C4-2B (cell line): Measurements from ENCODE around the gene NCK2.

Experiments
- H3K27ac ChIP-seq: fragments of 450-650 bp; 2 replicates; pipeline ENCODE4 v1.5.1; 2017
- ZFX ChIP-seq: fragments of 450-650 bp; IDR thresholded peaks from 2 replicates; pipeline ENCODE4 v1.6.1; 2017
- TF ChIP-seq, protein P1 (sequence below): fragments of 450-650 bp; conservative IDR thresholded peaks from 2 replicates; pipeline ENCODE4 v1.5.1; 2017; ENCODE audit warnings: mild to moderate bottlenecking

Gene NCK2

GRCh38 chr2:105889046-105889445, 144.3 kb downstream of the NCK2 start:
- H3K27ac ChIP-seq = no peak overlapping the region
- TF ChIP-seq, protein P1, sequence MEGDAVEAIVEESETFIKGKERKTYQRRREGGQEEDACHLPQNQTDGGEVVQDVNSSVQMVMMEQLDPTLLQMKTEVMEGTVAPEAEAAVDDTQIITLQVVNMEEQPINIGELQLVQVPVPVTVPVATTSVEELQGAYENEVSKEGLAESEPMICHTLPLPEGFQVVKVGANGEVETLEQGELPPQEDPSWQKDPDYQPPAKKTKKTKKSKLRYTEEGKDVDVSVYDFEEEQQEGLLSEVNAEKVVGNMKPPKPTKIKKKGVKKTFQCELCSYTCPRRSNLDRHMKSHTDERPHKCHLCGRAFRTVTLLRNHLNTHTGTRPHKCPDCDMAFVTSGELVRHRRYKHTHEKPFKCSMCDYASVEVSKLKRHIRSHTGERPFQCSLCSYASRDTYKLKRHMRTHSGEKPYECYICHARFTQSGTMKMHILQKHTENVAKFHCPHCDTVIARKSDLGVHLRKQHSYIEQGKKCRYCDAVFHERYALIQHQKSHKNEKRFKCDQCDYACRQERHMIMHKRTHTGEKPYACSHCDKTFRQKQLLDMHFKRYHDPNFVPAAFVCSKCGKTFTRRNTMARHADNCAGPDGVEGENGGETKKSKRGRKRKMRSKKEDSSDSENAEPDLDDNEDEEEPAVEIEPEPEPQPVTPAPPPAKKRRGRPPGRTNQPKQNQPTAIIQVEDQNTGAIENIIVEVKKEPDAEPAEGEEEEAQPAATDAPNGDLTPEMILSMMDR = no peak
- TF ChIP-seq ZFX = no peak

DNA sequence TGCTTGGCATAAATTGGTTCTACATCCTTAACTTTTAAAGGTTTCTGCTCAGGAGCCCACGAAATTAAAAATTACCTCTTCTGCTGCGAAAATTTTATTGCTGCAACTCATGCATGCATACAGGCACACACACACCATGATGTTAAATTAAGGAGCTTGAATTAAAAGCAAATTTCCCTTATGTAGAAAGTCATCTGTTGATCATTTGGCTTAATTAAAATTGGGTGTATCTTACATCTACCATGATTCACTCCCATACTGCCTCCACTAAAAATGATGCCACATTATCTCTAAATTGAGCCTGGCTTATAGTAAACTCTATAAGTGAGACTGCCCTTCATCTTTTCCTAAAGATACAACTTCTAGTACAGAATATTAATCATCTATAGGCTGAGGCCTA, 145.4 kb downstream of the NCK2 start:
- TF ChIP-seq, protein P1 = no peak
- TF ChIP-seq ZFX = no peak

DNA sequence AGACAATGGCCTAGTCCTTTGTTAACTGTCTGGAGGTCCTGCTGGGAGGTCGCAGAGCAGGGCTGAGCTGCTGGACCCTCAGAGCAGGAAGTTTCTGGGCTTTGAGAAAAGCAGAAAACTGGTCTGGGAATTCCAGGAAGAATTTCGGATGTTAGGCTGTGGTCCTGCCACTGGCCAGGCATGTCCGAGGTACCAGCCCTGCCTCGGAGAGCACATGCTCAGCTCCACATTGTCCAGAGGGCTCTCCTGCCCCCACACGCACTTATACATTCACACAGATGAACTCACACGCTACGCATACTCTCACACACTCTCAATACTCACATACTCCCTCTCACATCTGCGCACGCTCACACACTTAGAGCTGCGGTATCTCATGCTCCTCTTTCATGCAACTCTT, 146.1 kb downstream of the NCK2 start:
- no peak overlapping the region for H3K27ac ChIP-seq
- TF ChIP-seq, protein P1 = no peak
- TF ChIP-seq ZFX = no peak

More for the DNA sequence above, 145.4 kb downstream of the NCK2 start:
- no peak overlapping the region for H3K27ac ChIP-seq

GRCh38 chr2:105893011-105893995, 148.6 kb downstream of the NCK2 start:
- no peak for TF ChIP-seq ZFX
- TF ChIP-seq, protein P1 = no peak
- no peak overlapping the region for H3K27ac ChIP-seq

DNA sequence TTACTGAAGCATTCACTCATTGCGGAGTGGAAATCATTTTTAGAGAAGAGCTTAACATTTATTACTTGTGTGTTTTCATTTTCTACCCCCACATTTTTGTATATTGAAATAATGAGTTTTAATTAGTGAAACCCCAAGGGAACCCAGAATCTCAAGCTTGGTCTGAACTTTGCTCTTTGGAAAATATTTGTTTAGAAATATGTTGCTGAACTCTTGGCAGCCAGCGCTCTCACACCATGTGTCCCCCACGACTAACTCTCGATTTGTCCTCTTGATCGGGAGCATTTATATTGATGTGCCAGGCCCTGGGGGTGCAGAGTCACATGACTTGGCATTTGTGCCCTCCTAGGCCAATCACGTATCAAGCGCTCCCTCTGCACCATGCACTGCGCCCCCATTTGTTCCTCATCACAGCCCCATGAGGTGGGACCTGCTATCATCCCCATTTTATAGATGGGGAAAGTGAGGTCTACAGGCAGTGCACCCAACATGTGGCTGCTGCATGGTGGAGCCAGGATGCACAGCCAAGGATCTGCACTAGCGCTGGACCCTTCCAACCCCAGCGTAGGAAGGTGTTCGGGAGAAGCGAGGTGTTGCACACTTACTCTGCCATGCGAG, 149.7 kb downstream of the NCK2 start:
- no peak for TF ChIP-seq ZFX
- TF ChIP-seq, protein P1 = no peak
- no peak overlapping the region for H3K27ac ChIP-seq

GRCh38 chr2:105895990-105896764, 151.5 kb downstream of the NCK2 start:
- TF ChIP-seq, protein P1 = no peak
- no peak for TF ChIP-seq ZFX
- H3K27ac ChIP-seq = no peak overlapping the region
